HG03135 (cell line): Measurements from ENCODE around the gene ZNF76.
A peak's percentile ranks its signal among the peaks of the same experiment; 100 is the strongest.
"Not testable (repeated sequence)": the region's sequence is repeated elsewhere in the genome, so short reads cannot be mapped to it uniquely, and the experiment has no call there.

Source experiments
- ATAC-seq: cut with Tn5 transposase; IDR thresholded peaks from one replicate; pipeline ENCODE4 v1.9.1; 2021; ENCODE audit warnings: mild to moderate bottlenecking, moderate library complexity; ENCODE audit not compliant: unreplicated experiment

ZNF76 gene

GRCh38 chr6:35298625-35299140 is 39.1 kb downstream of the ZNF76 start:
- ATAC-seq: no peak

GRCh38 chr6:35299674-35300073 is 40.1 kb downstream of the ZNF76 start:
- no peak for ATAC-seq

DNA sequence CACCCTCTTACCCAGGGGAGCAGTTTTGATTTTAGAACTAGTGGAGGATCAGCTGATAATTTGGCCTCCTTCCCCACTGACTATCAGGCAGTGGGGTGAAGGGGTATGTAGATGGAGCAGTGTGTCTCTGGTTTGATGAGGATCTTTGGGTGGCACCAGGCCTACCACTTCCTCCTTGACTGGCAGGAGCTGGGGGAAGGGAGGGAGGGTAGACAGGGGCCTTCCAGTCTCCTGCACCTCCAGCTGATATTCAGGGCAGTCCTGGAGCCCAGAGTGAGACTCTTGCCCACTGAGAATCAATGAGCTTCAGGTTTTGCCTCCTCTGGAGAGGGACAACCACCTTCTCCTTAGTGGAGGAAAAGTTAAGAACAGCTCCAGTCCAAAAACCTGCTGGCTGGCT is 41.3 kb downstream of the ZNF76 start:
- ATAC-seq: no peak

GRCh38 chr6:35302604-35303241 is 43.2 kb downstream of the ZNF76 start:
- ATAC-seq: peak; percentile 70

- no peak for ATAC-seq
Measured at GRCh38 chr6:35304299-35304698, 44.8 kb downstream of the ZNF76 start.

DNA sequence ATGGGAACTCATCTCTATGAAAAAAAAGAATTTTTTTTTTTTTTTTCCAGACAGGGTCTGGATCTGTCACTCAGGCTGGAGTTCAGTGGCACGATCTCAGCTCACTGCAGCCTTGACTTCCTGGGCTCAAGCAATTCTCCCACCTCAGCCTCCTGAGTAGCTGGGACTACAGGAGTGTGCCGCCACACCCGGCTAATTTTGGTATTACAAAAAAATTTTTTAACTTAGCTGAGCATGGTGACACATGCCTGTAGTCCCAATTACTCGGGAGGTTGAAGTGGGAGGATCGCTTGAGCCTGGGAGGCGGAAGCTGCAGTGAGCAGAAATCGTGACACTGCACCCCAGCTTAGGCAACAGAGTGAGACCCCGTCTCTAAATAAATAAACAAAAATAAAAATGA is 45.6 kb downstream of the ZNF76 start:
- ATAC-seq: no peak

GRCh38 chr6:35307138-35307537 is 47.6 kb downstream of the ZNF76 start:
- ATAC-seq: not testable (repeated sequence)

GRCh38 chr6:35308543-35308942 is 49.0 kb downstream of the ZNF76 start:
- not testable (repeated sequence) for ATAC-seq

GRCh38 chr6:35309611-35310264 is 50.2 kb downstream of the ZNF76 start:
- no peak for ATAC-seq

DNA sequence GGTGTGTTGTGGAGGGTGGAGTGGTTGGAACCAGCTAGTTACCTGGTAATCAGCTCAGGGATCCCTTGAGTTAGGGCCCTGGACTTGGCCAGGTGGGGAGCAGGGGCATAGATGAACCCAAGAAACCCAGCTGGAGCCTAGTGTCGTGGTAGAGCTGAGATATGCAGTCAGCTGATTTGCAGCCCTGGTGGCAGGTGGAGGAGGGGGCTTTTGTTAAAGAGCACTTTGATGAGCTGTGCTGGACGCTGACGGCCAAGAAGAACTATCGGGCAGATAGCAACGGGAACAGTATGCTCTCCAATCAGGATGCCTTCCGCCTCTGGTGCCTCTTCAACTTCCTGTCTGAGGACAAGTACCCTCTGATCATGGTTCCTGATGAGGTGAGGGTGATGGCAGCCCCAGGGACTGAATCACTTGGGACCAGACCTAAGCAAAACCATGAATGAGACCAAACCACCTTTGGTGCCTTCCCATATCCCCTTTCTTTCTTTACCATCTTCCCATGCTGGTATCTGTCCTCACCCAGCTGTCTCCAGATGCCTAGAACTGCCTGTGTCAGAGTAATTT is 50.8 kb downstream of the ZNF76 start:
- no peak for ATAC-seq

- no peak for ATAC-seq
Measured at GRCh38 chr6:35311390-35312075, 52.0 kb downstream of the ZNF76 start.

DNA sequence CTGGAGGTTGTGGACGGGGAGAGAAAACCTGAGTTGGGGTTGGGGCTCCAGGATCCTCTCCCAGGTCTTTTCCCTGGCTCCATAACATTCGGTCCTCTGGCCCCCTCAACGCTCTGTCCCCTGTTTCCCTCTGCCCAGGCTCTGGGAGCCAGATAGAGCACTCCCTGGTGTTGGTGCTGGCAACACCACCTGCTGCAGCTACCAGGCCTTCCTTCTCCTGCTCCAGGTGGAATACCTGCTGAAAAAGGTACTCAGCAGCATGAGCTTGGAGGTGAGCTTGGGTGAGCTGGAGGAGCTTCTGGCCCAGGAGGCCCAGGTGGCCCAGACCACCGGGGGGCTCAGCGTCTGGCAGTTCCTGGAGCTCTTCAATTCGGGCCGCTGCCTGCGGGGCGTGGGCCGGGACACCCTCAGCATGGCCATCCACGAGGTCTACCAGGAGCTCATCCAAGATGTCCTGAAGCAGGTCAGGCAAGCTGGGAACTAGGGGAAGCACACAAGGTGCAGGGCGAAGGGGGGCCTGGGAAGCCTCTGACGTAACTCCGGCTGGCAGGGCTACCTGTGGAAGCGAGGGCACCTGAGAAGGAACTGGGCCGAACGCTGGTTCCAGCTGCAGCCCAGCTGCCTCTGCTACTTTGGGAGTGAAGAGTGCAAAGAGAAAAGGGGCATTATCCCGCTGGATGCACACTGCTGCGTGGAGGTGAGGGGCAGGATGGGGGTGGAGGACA is 52.7 kb downstream of the ZNF76 start:
- no peak for ATAC-seq

- ATAC-seq: no peak
Measured at GRCh38 chr6:35312807-35313206, 53.3 kb downstream of the ZNF76 start.

DNA sequence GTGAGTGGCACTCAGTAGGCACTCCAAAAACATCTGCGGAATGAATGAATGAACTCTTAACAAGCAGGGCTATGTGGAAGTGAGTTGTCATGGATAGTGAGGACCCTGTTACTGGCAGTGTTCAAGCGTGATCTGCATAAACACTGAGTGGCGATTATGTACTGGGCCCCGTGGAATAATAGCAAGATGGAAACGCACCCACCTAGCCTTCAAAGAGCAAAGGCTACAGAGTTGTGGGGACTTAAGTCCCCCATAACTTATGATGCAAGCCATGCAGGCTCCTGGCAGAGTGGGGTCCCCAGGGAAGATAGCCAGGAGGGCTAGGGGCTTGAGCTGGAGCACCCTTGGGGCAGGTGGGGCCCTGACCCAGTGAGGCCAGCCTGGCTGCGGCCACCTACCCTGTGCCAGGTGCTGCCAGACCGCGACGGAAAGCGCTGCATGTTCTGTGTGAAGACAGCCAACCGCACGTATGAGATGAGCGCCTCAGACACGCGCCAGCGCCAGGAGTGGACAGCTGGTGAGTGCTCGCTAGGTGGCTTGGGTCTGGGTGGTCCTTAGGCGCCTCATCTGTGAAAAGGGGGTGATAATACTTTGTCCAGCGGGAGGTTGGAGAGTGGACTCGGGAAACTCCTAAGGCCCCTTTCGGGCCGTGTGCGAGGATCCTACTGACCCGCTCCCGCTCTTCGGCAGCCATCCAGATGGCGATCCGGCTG is 58.1 kb downstream of the ZNF76 start:
- ATAC-seq: no peak

GRCh38 chr6:35318196-35319171 is 58.9 kb downstream of the ZNF76 start:
- no peak for ATAC-seq

GRCh38 chr6:35319346-35320030 is 60.0 kb downstream of the ZNF76 start:
- ATAC-seq: no peak

DNA sequence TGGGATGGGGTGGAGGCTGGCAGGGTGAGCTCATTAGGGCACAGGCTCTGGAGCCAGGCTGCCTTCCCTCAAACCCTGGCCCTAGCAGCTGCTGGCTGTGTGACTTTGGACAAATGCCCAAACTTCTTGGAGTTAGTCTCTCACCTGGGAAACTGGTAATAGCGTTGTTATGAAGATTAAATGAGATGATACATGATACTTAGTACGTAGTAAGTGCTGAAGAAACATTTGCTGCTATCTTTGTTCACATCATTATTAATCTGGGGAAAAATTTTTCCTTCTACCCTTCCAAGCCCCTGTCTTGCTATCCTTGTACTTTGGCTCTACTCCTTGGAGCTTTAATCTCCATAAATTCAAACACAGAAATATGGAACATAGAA is 60.5 kb downstream of the ZNF76 start:
- no peak for ATAC-seq

GRCh38 chr6:35321091-35321490 is 61.6 kb downstream of the ZNF76 start:
- ATAC-seq: no peak
